Medulla oblongata (tissue), 1 donor: ENCODE results near the gene SNRNP48.

ENCODE experiments used
- DNase-seq: peaks from one replicate; pipeline ENCODE4 v3.0.0-alpha.2; 2015; ENCODE audit errors: extremely low spot score

SNRNP48 gene

GRCh38 chr6:7559196-7559595, 30.8 kb upstream of the SNRNP48 start:
- DNase-seq, result no peak

DNA sequence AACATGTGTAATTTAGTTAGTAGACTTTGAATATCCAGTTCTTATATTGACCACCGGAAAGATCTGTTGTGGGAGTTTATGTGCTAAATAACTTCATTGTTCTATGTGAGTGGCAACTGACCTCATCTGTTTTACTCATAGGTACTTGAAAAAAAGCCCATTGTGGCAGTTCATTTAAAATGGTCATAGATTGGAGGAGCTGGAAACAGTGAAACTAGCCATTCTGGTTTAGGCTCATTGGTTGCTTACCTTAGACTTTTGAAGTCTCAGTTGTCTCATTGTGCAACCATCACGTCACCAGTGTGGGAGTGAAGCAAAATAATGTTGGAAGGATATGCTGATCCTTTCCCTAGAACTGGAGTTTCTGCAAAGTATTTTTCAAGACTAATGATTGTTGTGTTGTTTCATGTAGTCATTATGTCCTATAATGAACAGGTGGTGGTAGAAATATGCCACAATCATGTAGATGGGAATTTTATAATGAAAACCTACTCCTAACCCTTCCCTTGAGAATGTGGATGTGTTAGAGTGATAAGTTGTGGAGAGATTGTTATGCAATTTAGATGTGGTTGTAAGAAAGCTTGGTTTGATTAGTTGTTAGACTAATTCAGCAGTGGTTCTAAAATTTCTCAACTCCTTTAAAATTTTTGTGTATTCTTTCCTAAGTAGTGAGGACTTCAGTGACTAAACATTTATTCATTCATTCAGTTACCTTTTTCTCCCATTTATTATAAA, 30.2 kb upstream of the SNRNP48 start:
- no peak for DNase-seq

GRCh38 chr6:7561153-7561964, 28.6 kb upstream of the SNRNP48 start:
- DNase-seq, result no peak

GRCh38 chr6:7562769-7563168, 27.2 kb upstream of the SNRNP48 start:
- DNase-seq, result no peak

GRCh38 chr6:7566107-7566506, 23.9 kb upstream of the SNRNP48 start:
- no peak for DNase-seq

DNA sequence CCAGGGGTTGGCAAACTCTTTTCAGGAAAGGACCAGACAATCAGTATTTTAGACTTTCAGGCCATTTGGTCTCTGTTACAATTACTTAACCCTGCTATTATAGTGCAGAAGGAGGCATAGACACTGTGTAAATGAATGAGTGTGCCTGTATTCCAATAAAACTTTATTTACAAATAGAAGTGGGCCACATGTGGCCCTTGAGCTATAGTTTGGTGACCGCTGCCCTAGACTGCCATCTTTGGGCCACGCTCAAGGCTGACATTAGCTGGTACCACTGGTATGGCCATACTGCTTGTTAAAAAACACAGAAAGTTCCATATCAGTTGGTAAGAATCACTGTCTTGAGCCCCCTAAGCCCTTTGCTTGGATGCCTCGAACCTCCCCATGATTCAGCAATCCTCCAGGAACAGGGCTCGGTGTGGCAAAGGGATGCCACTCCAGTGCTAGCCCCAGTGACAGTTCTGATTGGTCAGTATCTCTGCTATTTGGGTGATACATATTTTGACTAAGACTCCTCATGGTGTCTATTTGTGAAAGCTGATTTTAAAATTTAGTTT, 23.3 kb upstream of the SNRNP48 start:
- no peak for DNase-seq

GRCh38 chr6:7568021-7568420, 22.0 kb upstream of the SNRNP48 start:
- DNase-seq, result no peak

GRCh38 chr6:7569082-7569481, 20.9 kb upstream of the SNRNP48 start:
- no peak for DNase-seq

- no peak for DNase-seq
These were observed 17.6 kb upstream of the SNRNP48 start for GRCh38 chr6:7572213-7572943.

DNA sequence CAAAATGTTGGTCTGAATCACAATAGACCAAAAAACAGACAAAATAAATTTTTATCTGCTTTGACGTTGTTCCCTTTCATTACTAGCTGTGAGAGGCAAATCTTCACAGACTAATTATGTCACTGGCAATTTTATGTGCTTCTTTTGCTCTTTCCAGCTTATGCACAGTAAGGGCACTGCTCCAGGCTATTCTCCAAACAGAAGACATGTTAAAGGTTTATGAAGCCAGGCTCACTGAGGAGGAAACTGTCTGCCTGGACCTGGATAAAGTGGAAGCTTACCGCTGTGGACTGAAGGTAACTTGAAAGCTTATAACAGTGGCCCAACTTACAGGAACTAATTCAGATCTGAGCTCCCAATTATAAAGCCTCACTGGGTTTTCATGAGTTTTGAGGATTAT, 15.5 kb upstream of the SNRNP48 start:
- no peak for DNase-seq

- DNase-seq, result no peak
These were observed 11.5 kb upstream of the SNRNP48 start for GRCh38 chr6:7578516-7578915.

DNA sequence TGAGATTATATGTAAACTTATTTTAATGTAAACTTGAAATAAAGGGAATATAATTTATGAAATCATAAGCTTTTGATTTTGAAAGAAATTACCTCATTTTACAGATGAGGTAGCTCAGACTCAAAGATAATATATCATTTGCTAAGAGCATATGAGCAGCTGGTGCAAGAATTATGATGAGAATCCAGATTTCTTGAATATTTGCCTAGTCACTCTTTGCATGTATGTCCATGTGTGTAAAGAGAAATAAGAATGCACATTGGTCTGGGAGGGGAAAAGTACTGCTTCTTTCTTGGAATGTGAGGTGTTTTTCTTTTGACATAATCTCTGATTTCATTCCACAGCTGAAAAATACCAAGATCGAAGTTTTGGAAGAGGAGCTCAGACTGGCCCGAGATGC, 11.1 kb upstream of the SNRNP48 start:
- no peak for DNase-seq

DNA sequence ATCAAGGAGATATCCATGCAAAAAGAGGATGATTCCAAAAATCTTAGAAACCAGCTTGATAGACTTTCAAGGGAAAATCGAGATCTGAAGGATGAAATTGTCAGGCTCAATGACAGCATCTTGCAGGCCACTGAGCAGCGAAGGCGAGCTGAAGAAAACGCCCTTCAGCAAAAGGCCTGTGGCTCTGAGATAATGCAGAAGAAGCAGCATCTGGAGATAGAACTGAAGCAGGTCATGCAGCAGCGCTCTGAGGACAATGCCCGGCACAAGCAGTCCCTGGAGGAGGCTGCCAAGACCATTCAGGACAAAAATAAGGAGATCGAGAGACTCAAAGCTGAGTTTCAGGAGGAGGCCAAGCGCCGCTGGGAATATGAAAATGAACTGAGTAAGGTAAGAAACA, 10.1 kb upstream of the SNRNP48 start:
- DNase-seq, result no peak

- no peak for DNase-seq
These were observed 9.5 kb upstream of the SNRNP48 start for GRCh38 chr6:7580537-7580926.

DNA sequence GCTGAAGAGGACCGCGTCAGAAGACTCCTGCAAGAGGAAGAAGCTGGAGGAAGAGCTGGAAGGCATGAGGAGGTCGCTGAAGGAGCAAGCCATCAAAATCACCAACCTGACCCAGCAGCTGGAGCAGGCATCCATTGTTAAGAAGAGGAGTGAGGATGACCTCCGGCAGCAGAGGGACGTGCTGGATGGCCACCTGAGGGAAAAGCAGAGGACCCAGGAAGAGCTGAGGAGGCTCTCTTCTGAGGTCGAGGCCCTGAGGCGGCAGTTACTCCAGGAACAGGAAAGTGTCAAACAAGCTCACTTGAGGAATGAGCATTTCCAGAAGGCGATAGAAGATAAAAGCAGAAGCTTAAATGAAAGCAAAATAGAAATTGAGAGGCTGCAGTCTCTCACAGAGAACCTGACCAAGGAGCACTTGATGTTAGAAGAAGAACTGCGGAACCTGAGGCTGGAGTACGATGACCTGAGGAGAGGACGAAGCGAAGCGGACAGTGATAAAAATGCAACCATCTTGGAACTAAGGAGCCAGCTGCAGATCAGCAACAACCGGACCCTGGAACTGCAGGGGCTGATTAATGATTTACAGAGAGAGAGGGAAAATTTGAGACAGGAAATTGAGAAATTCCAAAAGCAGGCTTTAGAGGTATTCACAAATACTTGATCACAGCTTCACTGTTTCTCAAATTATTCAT, 8.9 kb upstream of the SNRNP48 start:
- no peak for DNase-seq

DNA sequence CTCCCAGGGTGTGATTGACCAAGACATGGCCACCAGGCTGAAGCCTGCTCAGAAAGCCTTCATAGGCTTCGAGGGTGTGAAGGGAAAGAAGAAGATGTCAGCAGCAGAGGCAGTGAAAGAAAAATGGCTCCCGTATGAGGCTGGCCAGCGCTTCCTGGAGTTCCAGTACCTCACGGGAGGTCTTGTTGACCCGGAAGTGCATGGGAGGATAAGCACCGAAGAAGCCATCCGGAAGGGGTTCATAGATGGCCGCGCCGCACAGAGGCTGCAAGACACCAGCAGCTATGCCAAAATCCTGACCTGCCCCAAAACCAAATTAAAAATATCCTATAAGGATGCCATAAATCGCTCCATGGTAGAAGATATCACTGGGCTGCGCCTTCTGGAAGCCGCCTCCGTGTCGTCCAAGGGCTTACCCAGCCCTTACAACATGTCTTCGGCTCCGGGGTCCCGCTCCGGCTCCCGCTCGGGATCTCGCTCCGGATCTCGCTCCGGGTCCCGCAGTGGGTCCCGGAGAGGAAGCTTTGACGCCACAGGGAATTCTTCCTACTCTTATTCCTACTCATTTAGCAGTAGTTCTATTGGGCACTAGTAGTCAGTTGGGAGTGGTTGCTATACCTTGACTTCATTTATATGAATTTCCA, 4.6 kb upstream of the SNRNP48 start:
- no peak for DNase-seq

DNA sequence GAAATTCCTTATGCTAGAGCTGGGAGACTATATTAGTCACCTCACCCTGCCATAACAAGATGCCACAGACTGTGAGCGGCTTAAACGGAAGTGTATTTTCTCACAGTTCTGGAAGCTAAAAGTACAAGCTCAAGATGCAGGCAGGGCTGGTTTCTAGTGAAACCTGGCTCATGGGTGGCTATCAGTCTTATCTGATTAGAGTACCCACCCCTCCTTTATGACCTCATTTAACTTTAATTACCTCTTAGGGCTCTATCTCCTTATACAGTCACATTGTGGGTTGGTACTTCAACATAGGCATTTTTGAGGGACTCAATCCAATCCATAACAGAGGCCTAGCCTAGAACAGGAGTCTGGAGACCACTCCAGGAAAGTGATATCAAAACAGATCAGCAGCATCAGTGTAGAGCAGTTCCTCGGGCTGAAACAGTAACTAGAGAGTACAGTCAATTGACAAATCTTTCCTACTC, 2.3 kb upstream of the SNRNP48 start:
- DNase-seq, result no peak

- no peak for DNase-seq
These were observed 1.5 kb upstream of the SNRNP48 start for GRCh38 chr6:7588506-7588905.

- DNase-seq, result no peak
These were observed 777 bp upstream of the SNRNP48 start for GRCh38 chr6:7589221-7589620.

GRCh38 chr6:7590918-7591302, 912 bp downstream of the SNRNP48 start:
- peak; percentile 18 for DNase-seq

DNA sequence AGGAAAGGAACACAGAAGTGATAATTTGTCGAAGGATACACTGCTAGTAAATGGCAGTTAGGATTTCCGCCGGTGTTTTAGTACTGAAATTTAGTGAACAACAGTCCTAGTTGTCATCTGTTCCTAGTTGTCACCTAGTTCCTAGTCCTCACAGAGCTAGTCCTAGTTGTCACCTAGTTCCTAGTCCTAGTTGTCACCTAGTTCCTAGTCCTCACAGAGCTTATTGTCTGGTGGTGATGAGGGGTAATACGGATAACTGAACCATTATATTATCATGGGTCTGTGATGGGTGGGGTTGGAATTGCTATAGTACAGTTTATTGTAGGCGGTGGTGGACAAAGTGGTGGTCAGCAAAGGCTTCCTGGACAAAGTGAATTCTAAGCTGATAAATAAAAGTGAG, 1.8 kb downstream of the SNRNP48 start:
- DNase-seq, result no peak
